HuH-7.5 (cell line): ENCODE results near the gene KCNMA1.
A peak's percentile ranks its signal among the peaks of the same experiment; 100 is the strongest.

Experiments
- DNase-seq: peaks from one replicate; pipeline ENCODE4 v3.0.0; 2011; ENCODE audit warnings: low spot score

The KCNMA1 gene

GRCh38 chr10:77263700-77264099 is 373.9 kb downstream of the KCNMA1 start:
- DNase-seq: no peak

GRCh38 chr10:77261146-77261545 is 376.5 kb downstream of the KCNMA1 start:
- DNase-seq: no peak

DNA sequence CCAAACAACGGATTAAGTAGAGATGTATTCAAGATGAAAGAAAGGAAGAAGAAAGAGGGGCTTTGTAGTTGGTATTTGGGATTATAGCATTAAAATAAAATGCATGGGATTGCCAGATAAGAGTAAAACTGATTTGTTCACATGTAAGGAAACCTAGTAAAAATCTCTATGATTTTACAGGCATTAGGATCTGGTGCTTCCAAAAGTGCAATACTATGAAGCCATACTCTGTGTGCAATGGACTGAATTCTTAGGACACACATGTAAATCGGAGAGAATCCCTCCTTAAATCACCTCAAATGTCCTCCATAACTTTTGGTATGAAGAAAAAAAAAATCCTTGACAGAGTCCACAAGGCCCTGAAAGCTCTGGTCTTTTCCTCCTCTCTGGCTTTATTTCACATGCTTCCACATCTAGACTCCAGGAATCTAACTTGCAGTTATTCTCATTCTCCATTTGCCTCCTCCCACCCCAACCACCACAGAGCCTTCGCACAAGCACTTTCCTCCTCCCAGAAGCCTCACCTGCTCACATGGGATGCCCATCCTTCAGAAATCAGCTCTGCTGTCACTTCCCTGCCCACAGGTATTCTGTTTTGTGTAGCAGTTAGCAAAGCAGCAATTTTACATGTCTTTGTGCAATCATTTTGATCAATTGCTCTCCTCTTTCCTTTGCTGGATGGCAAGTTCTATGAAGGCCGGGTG is 378.3 kb downstream of the KCNMA1 start:
- DNase-seq: no peak

DNA sequence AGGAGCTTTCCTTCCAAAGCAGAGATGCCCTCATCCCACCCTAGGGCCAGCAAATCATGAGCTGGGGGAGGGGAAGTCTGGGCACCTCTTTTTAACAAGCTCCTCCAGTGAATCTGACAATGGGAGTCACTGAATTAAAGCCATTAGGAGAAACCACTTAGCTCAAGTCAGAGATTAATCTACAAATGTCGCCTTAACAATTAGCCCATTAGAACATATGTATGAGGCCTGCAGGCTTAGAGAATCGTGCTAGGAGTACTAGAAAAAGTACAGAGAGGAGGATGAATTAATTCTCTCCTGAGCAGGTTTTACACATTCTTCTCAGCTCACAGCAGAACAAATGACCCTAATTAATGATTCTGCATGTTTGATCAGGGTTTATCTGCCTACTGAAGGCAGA is 381.3 kb downstream of the KCNMA1 start:
- DNase-seq: no peak

DNA sequence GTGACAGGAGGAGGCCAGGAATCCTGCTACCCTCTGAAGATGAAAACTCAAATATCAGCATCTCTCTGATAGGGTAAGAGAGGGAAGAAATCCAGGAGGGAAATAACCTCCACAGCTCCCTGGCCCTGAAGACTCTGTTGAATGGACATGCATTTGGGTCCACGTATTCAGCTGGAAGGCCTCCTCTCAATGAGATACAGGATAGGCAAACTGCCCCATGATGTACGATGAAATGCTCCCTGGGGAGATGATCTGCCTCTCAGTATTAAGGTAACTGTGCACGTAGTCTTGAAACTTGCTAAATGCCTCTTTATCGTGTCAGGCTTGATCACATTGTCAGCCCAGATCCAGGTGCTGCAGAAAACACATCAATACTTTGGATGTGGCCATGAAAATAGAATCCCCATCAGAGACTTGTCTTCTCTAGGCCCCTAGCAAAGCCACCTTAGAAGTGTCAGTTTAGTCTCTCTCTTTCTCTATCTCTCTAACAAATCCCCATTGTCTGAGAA is 384.0 kb downstream of the KCNMA1 start:
- no peak for DNase-seq

DNA sequence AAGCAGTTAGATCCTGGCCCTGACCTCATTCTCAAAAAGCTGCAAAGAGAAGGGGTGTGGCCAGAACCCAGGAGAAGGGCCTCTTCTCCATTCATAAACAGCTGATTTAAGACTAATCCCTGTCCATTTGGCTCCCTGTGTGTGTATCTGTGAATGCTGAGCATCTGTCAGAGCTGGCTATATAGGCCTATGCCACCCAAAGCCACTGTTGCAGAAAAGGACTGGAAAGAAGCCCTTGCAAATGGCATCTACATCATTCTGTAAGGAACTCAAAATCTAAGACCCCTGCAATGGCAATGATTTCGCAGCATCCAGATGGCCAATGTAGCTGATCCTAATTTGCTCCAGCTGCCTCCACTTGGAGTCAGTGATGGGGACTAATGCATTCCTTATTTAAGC is 384.5 kb downstream of the KCNMA1 start:
- DNase-seq: no peak

GRCh38 chr10:77252380-77253146 is 385.0 kb downstream of the KCNMA1 start:
- DNase-seq: no peak

DNA sequence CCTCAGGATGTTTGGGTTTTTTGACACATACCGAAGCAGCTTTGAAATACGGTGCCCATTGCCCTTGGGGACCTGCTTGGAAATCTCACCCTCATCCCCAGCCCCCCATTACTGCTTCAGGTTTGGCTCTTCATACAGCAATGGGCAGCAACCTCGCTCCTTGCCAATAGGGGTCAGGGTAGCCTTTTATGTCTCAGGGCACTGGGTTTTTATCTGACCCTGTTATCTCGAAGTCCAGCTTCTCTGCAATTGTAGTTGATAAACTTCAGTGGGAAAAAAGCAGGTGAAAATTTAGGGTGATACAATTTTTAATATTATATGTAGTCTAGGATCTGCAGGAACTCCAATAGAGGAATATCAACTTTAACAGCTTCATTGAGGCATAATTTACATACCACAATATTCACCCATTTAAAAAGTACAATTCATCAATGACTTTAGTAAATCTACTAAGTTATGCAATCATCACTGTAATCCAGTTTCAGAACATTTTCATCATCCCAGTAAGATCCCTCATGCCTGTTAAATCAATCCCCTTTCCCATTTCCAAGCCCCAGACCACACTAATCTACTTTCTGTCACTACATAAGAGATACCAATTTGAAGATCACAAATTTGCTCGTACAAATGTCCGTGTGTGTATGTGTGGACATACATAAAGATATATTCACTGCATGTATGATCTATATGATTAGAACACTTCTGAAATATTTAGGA is 386.2 kb downstream of the KCNMA1 start:
- peak; percentile 10 for DNase-seq

DNA sequence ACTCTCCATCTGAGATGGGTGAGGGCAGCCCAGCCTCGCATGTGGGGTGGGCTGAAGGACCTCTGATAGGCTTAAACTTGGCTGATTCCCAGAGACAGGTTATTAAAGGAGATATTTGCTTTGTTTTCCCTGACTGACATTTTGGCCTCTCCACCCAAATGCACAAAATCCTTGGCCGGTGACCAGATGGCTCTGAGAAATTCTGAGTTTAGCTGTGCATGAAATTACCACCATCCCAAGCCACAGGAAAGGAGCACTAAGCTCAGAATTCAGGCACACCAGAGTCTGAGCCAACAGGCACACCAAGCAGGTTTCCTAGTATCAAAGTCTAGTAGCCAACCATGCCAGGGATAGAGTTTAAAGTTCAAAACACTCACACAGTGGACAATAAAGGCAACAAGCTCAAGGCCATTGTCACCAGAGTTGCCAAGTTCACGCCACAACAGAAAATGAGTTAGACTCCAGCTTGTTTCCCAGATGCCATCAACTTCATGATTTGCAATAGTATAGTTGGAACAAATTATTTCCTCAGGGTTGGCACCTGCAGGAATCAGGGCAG is 387.6 kb downstream of the KCNMA1 start:
- DNase-seq: no peak

GRCh38 chr10:77248104-77248790 is 389.4 kb downstream of the KCNMA1 start:
- no peak for DNase-seq

- peak; percentile 10 for DNase-seq
Measured at GRCh38 chr10:77247031-77247990, 390.3 kb downstream of the KCNMA1 start.

GRCh38 chr10:77245953-77246352 is 391.7 kb downstream of the KCNMA1 start:
- DNase-seq: no peak

DNA sequence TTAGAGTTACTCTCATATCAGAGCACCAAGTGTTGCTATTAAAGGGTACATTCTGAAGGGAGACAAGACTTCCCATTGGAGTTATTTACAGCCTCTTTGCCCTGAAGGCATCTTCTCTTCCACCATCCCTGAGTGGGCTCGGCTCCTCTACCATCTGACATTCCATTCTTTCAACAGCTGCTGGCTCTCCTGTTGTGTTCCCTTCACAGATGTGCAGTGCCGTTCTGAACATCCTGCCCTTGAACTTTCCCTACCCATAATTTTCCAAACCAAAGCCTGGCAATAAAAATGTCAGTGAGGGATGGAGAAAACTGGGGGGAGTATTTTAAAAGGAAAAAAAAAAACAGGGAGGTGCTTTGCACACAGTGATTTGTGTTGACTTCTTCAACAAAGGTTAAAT is 392.9 kb downstream of the KCNMA1 start:
- no peak for DNase-seq

- no peak for DNase-seq
Measured at GRCh38 chr10:77244286-77244685, 393.3 kb downstream of the KCNMA1 start.

DNA sequence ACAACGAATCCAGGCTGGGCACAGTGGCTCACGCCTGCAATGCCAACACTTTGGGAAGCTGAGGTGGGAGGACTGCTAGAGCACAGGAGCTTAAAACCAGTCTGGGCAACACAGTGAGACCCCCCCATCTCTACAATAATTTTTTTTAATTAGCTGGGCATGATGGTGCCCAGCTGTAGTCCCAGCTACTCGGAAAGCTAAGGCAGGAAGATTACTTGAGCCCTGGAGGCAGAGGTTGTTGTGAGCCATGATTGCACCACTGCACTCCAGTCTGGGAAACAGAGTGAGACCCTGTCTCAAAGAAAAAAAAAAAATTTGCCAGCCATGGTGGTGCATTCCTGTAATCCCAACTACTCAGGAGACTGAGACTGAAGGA is 396.3 kb downstream of the KCNMA1 start:
- DNase-seq: no peak

GRCh38 chr10:77240706-77241349 is 396.8 kb downstream of the KCNMA1 start:
- no peak for DNase-seq

DNA sequence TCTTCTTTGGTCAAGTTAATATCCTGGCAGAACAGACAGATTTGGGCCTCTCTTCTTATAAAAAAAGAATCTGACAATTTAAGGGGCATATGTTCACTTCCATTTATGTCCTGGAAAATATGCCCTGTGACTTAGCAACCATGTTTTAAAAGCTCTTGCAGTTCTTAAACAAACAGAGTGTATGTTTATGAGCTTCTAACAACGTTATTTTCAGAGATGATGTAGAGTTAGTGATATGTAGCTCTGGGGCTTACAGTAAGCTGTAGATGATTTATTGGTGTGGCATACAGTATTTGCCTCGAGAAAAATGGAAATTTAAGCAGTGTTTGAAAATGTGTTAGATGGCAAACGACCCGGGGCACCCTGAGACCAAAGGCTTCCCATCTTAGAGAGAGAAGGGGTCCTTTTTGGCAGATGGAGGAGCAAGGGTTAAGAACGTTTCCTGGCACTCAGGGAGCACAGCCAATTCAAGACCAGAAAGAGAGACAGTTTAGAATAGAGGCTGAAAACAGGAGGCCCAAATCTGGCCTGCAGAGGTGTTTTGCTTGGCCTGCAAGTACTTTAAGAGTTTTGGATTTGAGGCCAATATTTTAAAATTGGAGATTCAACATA is 397.5 kb downstream of the KCNMA1 start:
- no peak for DNase-seq

DNA sequence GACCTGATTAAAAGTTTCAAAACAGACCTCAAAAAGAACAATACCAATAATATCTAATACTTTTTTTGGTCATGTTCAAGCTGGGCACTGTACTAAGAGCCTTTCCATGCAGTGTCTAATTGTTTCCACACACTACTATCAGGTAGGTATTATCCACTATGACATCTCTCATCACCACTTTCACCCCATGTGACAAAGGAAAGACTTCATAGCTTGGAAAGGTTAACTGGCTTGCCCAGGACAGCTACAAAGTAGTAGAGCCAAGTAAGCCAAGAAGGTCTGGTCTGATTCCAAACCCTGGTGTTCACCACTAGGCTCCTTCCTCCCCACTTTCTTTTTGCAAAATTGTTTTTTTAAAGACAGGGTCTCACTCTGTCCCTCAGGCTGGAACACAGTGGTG is 400.5 kb downstream of the KCNMA1 start:
- DNase-seq: no peak

- DNase-seq: no peak
Measured at GRCh38 chr10:77236700-77237099, 400.9 kb downstream of the KCNMA1 start.

DNA sequence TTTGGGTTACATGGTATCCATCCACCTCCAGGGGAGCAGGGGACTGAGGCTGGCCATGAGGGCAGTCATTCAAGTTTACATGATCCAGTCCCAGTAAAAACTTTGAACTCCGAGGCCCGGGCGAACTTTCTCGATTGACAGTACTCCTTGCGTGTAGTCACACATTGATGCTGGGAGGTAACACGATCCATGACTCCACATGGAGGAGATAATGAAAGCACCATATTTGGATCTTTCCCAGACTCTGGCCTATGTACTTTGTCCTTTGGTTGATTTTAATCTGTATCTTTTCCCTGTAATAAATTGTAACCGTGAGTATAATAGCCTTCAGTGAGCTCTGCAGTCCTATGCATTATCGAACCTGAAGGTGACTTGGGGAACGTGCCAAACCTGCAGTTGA is 401.6 kb downstream of the KCNMA1 start:
- DNase-seq: no peak
